IPS-18c (cell line): Measurements from ENCODE around the gene CDR2L.
"Not testable (repeated sequence)": the region's sequence is repeated elsewhere in the genome, so short reads cannot be mapped to it uniquely, and the experiment has no call there.

ENCODE experiments used
- H3K4me3 ChIP-seq: 2 replicates; pipeline ENCODE4 v1.7.0; 2013; ENCODE audit warnings: low read depth, mild to moderate bottlenecking, low read length, moderate library complexity; ENCODE audit not compliant: insufficient read depth
- H3K9me3 ChIP-seq: one replicate; pipeline ENCODE4 v1.6.1; 2013; ENCODE audit warnings: mild to moderate bottlenecking, low read length, moderate library complexity; ENCODE audit not compliant: control insufficient read depth, insufficient read depth

CDR2L gene

DNA sequence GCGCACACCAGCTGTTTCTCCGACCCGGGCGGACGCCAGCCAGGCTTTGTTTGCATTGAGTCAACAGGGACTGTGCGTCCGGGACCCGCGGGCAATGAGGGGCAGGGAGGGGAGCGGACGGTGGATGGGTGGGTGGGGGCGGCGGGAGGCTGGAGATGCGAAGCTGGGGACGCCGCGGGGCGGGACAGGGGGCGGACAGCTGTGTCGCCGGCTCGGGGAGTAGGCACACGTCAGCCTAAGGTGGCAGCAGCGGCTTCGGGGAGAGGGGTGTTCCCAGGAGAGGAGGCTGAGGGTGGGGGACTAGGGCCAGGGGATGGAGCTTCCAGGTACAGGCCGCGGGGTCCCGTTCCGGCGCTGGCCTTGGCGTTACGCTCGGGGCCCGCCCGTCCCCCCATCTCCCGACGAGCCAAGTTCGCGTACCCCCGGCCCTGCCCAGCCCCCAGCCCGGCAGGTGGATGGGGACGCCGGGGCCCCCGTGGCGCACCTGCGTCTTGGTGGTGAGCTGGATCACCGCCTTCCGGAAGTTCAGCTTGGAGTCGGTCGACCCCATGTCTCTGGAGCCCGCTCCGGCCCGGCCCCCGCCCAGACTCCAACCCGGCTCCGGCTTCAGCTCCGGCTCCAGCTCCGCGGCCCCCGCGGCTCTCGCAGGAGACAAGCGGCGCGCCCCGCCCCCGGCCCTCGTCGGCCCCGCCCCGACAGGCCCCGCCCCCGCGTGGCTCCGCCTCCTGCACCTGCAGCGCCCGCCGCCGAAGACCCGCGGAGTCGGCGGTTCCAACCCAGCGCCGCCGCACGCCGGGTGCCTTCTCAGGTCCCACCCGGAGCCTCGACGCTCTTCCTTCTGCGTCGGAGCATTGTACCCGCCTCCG lies 15.1 kb upstream of the CDR2L start, which contains the start of gene HID1:
TSS of gene HID1 (minus strand) at position 653 of the 866 bp plus-strand sequence. CDS start at position 550, 103 bp downstream.
- no peaks in the 10 kb centered on the region for H3K9me3 ChIP-seq

DNA sequence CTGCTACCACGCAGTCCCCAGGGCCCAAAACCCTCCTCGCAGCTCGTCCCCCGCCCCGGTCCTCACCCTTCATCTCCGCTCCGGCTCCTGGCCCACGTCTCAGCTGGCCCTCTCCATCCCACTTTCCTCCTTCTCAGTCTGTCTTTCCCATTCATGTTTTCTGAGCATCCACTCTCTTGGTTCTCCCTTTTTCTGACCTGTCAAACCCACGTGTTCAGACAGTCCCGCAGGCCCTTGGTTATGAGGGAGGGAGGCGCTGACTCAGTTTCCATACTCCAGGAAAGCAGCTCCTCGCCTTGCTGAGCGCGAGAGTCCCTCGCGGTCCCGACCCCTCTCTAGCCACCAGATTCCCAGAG lies 14.5 kb upstream of the CDR2L start:
- Histone ChIP-seq H3K9me3 (no peaks in the 10 kb centered on the region), H3K4me3 (peak overlapping the region; percentile 77; the same call in 1 of the 2 replicates)

More for the DNA sequence above, 15.1 kb upstream of the CDR2L start, which contains the start of gene HID1:
- peak within 1 kb of the TSS; percentile 77 for H3K4me3 ChIP-seq

DNA sequence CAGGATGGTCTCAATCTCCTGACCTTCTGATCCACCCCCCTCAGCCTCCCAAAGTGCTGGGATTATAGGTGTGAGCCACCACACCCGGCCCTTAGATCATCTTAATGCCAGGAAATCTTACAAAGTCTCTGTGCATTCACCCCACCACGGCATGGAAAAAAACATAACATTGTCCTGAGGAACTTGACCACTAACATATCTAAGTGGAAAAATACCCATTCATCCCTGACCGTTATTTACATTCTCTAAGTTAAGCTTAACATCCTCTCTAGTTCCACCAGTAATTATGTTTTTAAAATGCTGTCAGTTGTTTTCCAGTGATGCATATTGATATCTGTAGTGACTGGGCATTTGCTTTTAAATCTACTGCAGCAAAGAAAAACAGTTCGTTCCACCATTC lies 11.5 kb upstream of the CDR2L start:
- Histone ChIP-seq H3K9me3 (no peaks in the 10 kb centered on the region), H3K4me3 (no peak overlapping the region)

DNA sequence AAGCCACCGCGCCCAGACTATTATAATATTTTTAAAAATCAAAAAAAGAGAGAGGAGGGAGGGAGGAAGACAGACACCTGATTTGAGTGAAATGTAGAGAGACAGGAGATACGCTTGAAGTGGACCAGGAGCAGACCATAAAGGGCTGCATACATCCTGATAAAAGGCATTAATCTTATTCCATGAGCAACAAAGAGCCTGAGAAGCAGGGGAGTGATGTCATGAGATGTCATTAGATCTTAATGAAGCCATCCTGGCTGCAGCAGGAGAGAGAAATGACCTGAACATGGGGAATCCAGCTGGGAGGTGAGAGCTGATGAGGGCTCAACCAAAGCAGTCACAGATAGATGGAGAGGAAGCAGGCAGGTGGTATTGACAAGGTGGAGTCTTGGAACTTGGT lies 9.6 kb upstream of the CDR2L start:
- Histone ChIP-seq H3K4me3 (no peak overlapping the region), H3K9me3 (peaks cover 4% of the 10 kb centered on the region)

DNA sequence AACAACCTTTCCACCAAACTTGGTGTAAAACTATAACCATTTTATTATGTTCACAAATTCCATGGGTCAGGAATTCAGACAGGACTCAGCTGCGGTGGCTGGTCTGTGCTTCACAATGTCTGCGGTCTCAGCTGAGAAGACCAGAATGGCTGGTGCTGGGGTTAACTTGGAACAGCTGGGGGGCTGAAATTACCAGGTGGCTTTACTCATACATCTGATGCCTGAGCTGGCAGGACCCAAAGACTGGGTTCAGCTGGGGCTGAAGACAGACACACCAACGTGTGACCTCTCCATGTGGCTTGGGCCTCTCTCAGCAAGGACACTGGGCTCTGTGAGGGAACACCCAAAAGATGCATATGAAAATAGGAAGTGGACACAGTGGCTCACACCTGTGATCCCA lies 9.2 kb upstream of the CDR2L start:
- H3K9me3 ChIP-seq = peaks cover 4% of the 10 kb centered on the region
- no peak overlapping the region for H3K4me3 ChIP-seq

DNA sequence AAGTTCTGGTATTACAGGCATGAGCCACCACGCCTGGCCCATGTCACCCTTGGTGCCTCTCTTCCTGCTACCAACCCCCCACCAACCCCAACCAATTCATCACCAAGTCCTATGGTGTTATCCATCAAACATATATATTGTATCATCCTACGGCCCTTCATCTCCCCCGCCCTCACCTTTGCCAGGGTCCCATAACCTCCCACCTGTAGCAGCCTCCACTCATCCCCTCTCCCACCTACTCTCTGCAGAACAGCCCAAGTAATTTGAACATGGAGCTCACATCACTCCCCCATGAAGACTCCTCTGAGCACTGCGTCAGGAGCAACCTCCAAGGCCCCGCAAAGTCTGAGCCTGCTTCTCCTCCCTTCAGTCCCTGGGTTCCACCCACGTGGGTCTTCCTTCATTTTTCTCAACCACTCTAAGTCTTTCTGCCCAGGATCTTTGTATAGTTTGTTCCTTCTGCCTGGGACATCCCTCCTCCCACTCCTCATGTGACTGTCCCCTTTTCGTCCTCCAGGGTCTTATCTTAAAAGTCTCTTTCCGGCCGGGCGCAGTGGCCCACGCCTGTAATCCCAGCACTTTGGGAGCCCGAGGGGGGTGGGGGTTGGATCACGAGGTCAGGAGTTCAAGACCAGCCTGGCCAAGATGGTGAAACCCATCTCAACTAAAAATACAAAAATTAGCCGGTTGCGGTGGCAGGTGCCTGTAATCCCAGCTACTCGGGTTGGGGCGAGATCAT lies 7.9 kb upstream of the CDR2L start:
- Histone ChIP-seq H3K4me3 (no peak overlapping the region), H3K9me3 (peaks cover 4% of the 10 kb centered on the region)

DNA sequence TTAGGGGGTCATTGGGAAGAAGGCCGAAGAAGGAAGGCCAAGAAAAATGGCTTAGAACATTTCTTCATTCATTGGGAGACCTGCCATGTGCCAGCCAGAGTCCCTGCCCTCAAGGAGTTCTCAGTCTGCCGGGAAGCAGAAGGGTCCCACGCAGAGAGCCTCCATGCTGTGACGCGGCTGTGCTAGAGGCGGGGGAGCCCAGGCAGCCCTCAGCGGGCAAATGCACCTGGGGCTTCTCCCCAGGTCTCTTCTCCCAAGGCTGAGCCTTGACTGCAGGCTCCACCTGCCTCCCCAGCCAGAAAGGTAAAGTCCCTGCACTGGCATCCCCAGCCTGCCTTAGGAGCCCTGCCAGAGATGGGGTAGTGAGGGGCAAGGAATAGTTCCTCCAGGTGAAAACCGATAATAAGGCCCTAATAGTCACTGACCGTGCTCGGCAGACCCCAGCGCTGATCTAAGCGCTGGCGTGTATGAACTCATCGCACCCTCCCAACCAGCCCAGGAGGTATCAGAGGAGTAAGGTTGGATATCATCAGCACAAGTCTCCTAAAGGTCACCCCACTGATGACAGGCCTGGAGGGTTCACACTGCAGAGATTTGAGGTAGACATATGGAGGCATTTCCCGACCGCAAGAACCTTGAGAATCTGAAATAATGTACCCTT lies 6.0 kb upstream of the CDR2L start:
- Histone ChIP-seq H3K4me3 (peak overlapping the region; percentile 81), H3K9me3 (peaks cover 4% of the 10 kb centered on the region)

DNA sequence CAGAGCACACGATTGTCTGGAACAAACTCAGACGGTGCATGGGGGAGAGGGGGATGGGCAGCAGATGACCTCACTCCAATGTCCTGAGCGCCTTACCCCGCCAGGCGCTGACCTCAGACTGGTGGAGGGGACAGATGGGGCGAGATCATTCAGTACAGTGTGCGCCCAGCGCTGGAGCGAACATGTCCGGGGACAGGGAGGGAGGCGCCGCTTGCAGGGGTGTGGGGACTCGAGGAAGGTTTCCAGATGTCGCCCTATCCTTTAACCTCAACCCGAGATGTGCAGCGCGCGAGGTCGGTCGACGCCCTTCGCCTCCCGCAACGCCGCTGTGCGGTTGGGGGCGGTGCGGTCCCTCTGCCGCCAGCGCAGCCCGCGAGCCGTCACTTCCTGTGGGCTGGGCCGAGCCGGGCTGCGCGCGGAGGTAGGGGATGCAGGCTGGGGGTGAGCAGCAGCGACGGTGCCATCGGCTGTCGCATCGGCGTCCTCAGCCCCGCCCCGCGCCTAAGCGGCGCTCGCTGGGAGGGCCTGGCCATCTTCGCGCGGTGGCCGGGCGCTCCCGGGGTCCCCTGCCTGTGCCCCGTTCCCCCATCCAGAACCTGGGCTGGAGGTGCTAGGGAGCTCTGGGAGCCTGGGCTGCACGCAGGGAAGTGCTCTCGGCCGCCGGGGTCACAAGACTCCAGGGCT lies 5.3 kb upstream of the CDR2L start:
- Histone ChIP-seq H3K4me3 (peak overlapping the region; percentile 81), H3K9me3 (peaks cover 4% of the 10 kb centered on the region)

DNA sequence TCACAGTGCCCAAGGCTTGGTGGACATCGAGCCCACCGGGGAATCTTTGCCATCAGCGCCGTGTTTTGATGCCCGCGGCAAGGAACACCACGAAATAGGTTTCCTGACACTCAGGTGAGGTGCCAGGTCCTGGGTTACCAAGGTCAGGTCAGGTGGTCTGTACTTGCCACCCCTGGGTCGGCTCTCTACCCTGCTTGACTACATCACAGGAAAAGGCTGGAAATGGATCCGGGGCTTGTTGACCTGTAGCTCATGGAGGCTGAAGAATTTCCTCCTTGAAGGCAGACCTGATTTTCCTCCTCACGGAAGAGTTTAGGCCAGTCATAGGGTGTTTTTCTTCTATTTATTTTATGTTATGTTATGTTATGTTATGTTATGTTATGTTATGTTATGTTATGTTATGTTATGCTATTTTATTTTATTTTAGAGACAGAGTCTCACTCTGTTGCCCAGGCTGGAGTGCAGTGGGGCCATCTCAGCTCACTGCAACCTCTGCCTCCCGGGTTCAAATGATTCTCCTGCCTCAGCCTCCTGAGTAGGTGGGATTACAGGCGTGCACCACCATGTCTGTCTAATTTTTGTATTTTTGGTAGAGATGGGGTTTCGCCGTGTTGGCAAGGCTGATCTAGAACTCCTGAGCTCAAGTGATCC lies 4.6 kb upstream of the CDR2L start:
- H3K9me3 ChIP-seq = not testable (repeated sequence)

DNA sequence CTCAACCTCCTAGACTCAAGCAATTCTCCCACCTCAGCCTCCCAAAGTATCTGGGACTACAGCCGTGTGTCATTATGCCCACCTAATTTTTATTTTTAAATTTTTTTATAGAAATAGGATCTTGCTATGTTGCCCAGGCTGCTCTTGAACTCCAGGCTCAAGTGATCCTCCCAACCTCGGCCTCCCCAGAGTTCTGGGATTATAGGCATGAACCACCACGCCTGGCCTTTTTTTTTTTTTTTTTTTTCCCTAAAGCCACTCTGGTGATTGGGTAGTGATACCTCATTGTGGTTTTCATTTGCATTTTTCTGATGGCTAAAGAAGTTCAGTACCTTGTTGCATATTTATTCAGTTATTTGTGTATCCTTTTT lies 1.2 kb upstream of the CDR2L start:
- Histone ChIP-seq H3K4me3 (no peak overlapping the region), H3K9me3 (peaks cover 4% of the 10 kb centered on the region)

More for the DNA sequence above, 4.6 kb upstream of the CDR2L start:
- H3K4me3 ChIP-seq = peak overlapping the region; percentile 81

DNA sequence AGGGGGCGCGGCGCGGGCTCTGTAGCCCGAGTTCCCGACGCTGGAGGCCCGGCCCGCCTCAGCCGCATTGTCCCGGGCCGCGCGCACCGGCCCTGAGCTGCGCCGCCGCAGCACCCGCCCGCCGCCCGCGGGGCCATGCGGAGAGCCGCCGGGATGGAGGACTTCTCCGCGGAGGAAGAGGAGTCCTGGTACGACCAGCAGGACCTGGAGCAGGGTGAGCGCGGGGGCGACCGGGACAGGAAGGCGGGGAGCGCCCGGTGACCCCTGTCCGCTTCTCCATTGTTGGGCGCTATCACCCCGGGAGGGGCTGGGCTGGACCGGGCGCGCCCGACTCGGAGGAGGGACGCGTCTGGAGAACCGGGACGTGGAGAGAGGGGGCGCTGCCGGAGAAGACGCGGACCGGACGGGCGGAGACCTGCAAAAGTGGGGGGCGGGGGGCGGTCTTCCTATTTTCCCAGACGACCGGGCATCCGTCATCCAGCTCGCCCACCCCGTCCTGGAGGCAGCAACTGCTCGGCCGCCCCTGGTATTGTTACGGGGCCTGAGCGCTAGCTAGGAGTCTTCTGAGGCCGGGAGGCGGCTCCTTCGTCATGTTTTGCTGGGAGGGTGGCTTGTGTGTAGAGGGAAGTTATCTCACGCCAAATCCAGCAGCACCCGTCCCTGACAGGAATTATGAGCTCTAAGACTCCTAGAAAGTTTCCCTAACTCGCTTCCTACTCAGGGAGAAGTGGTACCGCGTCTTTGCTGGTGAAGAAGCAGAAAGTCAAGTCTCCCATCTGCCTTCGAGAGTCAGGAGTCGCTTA lies 678 bp downstream of the CDR2L start:
- Histone ChIP-seq H3K9me3 (no peaks in the 10 kb centered on the region), H3K4me3 (peak overlapping the region; percentile 88)

DNA sequence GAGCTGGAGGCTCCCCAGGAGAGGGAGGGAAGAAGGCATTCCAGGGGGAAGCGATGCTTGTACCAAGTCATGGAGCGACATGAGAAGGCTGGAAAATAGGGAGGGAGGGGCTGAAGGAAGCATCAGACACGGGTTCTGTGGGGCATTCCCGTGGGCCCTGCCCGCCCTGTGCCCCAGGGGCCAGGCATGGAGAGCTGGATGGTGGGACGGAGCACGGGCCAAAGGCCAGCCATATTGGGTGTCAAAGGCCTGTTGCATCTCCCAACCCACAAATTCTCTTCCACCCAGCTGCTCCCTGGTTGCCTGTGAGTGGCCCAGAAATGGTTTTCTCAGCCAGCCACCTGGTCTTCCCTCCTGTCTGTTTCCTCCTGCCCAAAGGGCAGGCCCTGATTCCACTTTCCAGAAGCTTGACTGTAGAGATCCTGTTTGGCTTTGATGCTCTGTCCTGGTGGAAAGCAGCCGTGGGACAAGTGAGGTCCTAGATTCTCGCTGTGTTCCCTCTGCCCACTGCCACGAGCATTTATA lies 3.2 kb downstream of the CDR2L start:
- Histone ChIP-seq H3K9me3 (no peaks in the 10 kb centered on the region), H3K4me3 (no peak overlapping the region)

DNA sequence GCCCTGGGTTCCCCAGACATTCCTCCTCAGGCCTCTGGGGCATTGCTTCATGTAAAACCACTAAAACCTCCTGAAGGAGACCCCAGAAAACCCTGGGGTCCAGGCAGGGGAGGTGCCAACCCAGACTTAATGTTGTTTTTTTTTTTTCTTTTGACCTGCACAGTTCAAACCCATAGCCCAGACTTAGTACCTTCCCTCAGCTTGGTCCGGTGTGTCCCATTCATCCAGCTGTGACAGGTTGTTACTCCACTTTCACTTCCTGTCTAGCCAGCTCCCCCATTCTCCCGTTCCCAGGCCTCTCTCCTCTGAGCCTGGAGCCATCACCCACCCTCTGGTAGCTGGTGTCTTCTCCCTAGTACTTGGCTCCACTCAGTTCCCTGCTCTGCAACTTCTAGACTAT lies 4.8 kb downstream of the CDR2L start:
- H3K9me3 ChIP-seq = no peaks in the 10 kb centered on the region
- no peak overlapping the region for H3K4me3 ChIP-seq

DNA sequence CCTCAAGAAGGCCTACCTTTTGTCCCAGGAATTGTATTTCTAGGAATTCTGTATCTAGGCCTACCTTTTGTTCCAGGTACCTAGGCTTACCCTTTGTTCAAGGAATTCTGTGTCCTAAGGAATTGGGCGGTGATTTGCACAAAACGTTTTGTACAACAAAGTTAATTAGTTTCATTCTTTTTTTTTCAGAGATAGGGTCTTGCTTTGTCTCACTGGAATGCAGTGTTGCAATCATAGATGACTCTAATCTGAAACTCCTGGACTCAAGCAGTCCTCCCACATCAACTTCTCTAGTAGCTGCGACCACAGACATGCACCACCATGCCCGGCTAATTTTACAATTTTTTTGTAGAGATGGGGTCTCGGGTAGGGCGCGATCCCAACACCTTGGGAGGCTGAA lies 7.0 kb downstream of the CDR2L start:
- H3K4me3 ChIP-seq = no peak overlapping the region
- no peaks in the 10 kb centered on the region for H3K9me3 ChIP-seq

DNA sequence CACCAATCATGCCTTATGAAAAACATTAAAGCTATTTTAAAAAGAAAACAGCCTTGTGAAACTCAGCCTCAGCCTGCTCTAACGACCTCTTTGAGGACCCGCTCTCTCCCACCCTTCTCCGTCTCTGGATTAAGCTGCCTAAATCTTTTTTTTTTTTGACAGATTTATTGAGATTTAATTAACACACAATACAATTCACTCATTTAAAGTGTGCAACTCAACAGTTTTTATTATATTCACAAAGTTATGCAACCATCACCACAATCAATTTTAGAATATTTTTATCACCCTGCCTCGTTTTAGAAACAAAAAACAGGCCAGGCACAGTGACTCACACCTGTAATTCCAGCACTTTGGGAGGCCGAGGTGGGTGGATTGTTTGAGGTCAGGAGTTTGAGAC lies 8.4 kb downstream of the CDR2L start:
- Histone ChIP-seq H3K4me3 (no peak overlapping the region), H3K9me3 (no peaks in the 10 kb centered on the region)

DNA sequence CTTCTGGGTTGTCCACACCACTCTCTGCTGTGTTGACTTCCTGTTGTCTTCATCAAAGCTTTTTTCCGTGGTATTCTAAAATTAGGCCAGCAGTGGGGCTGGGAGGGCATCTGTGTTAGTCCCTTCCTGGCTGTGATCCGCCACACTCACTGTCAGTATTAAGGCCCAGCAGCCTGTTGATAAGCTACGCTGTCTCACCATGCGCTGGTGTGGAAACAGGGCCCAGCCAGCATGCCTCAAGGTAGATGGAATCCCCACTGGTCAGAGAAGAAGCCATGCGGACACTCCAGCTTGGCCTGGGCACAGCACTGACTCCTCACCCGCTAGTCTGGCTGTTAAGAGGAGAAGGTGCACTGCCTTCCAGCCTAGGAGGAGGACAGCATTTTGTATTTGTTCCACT lies 11.4 kb downstream of the CDR2L start:
- no peak overlapping the region for H3K4me3 ChIP-seq
- no peaks in the 10 kb centered on the region for H3K9me3 ChIP-seq
